ENCODE results near the gene OR12D1.
"Not testable (repeated sequence)": the region's sequence is repeated elsewhere in the genome, so short reads cannot be mapped to it uniquely, and the experiment has no call there.

The OR12D1 gene

GRCh38 chr6:29426654-29427053 is 11.9 kb downstream of the OR12D1 start:
- Histone ChIP-seq H3K4me2 (ENCODE audit: low read depth, low read length, poor library complexity, severe bottlenecking) (no peak overlapping the region), H3K9me3 (ENCODE audit: insufficient read depth, low read length) (no peaks in the 10 kb centered on the region), H3F3A (ENCODE audit: insufficient read depth) (no peaks in the 10 kb centered on the region), H3K9me2 (replicated peaks; ENCODE audit: insufficient read depth, low read length) (no peaks in the 10 kb centered on the region), H3K79me2 (ENCODE audit: insufficient read depth, low read length) (no peaks in the 10 kb centered on the region), H3K36me3 (ENCODE audit: low read length) (no peaks in the 10 kb centered on the region), H4K20me1 (ENCODE audit: low read depth, low read length) (no peaks in the 10 kb centered on the region; the same call in 1 of the 2 replicates), H3K9ac (ENCODE audit: low read length) (no peak overlapping the region), H3K27me3 (ENCODE audit: low read length) (0 out of 2 replicates have a peak, but pooled peaks cover 3% of the 10 kb centered on the region), H3K27ac (ENCODE audit: low read depth, low read length) (no peak overlapping the region), H2AFZ (ENCODE audit: low read depth, low read length, severe bottlenecking) (no peak overlapping the region), H3K4me3 (ENCODE audit: insufficient read depth, low read length, poor library complexity, severe bottlenecking) (no peak overlapping the region)
- TF ChIP-seq CTCF (IDR thresholded peaks at IDR 0.05; ENCODE audit: insufficient read depth, low read length, poor library complexity, severe bottlenecking), result no peak
- TF ChIP-seq EZH2phosphoT487 (conservative IDR thresholded peaks at IDR 0.05; ENCODE audit: low read length), result no peak

GRCh38 chr6:29436730-29437129 is 22.0 kb downstream of the OR12D1 start:
- not testable (repeated sequence) for H4K20me1 ChIP-seq (ENCODE audit: low read depth, low read length); H3K9me2 ChIP-seq (replicated peaks; ENCODE audit: insufficient read depth, low read length); H3K9ac ChIP-seq (ENCODE audit: low read length); H3K27ac ChIP-seq (ENCODE audit: low read depth, low read length); H3K36me3 ChIP-seq (ENCODE audit: low read length); H3K4me2 ChIP-seq (ENCODE audit: low read depth, low read length, poor library complexity, severe bottlenecking); H3K4me3 ChIP-seq (ENCODE audit: insufficient read depth, low read length, poor library complexity, severe bottlenecking); H3K27me3 ChIP-seq (ENCODE audit: low read length); H3F3A ChIP-seq (ENCODE audit: insufficient read depth); H2AFZ ChIP-seq (ENCODE audit: low read depth, low read length, severe bottlenecking); H3K79me2 ChIP-seq (ENCODE audit: insufficient read depth, low read length); H3K9me3 ChIP-seq (ENCODE audit: insufficient read depth, low read length)

GRCh38 chr6:29439006-29439405 is 24.3 kb downstream of the OR12D1 start, which contains the start of gene OR10C1:
Gene OR10C1 (plus strand): TSS chr6:29439306. CDS start chr6:29440016, 710 bp downstream.
- no peaks in the 10 kb centered on the region for H3K9me2 ChIP-seq (replicated peaks; ENCODE audit: insufficient read depth, low read length)
- no peak within 1 kb of the TSS for H2AFZ ChIP-seq (ENCODE audit: low read depth, low read length, severe bottlenecking)
- H3K4me2 ChIP-seq (ENCODE audit: low read depth, low read length, poor library complexity, severe bottlenecking), result no peak within 1 kb of the TSS
- TF ChIP-seq EZH2phosphoT487 (conservative IDR thresholded peaks at IDR 0.05; ENCODE audit: low read length) (no peak), CTCF (IDR thresholded peaks at IDR 0.05; ENCODE audit: insufficient read depth, low read length, poor library complexity, severe bottlenecking) (no peak)
- no peaks in the 10 kb centered on the region for H3K36me3 ChIP-seq (ENCODE audit: low read length)
- H3K4me3 ChIP-seq (ENCODE audit: insufficient read depth, low read length, poor library complexity, severe bottlenecking), result no peak within 1 kb of the TSS
- H3F3A ChIP-seq (ENCODE audit: insufficient read depth), result no peaks in the 10 kb centered on the region
- no peaks in the 10 kb centered on the region for H3K79me2 ChIP-seq (ENCODE audit: insufficient read depth, low read length)
- H3K27me3 ChIP-seq (ENCODE audit: low read length), result no peaks in the 10 kb centered on the region
- H4K20me1 ChIP-seq (ENCODE audit: low read depth, low read length), result no peaks in the 10 kb centered on the region
- H3K27ac ChIP-seq (ENCODE audit: low read depth, low read length), result no peak within 1 kb of the TSS
- H3K9ac ChIP-seq (ENCODE audit: low read length), result no peak within 1 kb of the TSS
- H3K9me3 ChIP-seq (ENCODE audit: insufficient read depth, low read length), result no peaks in the 10 kb centered on the region

DNA sequence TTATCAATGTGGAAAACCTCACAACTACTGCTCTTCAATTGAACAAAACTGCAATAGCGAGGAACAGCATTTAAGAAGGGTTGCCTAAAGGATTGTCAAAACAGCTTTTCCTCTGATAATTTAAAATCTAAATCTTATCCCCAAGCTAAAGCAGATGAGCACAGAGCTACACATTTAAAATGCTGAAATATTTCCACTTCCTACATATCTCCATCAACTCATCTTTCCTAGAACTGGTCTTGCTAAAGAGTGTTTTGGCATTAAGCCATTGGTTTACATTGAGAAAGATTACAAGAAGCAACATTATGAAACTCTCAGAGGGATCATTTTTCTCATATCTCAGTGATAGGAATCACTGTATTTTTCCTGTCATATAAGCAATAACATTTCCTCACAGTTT is 28.0 kb downstream of the OR12D1 start:
- H3K79me2 ChIP-seq (ENCODE audit: insufficient read depth, low read length), result no peaks in the 10 kb centered on the region
- H3K27me3 ChIP-seq (ENCODE audit: low read length), result no peaks in the 10 kb centered on the region
- H3K27ac ChIP-seq (ENCODE audit: low read depth, low read length), result no peak overlapping the region
- H3F3A ChIP-seq (ENCODE audit: insufficient read depth), result no peaks in the 10 kb centered on the region
- no peak overlapping the region for H3K4me2 ChIP-seq (ENCODE audit: low read depth, low read length, poor library complexity, severe bottlenecking)
- H3K9me3 ChIP-seq (ENCODE audit: insufficient read depth, low read length), result no peaks in the 10 kb centered on the region
- no peaks in the 10 kb centered on the region for H3K9me2 ChIP-seq (replicated peaks; ENCODE audit: insufficient read depth, low read length)
- H2AFZ ChIP-seq (ENCODE audit: low read depth, low read length, severe bottlenecking), result no peak overlapping the region
- H3K4me3 ChIP-seq (ENCODE audit: insufficient read depth, low read length, poor library complexity, severe bottlenecking), result no peak overlapping the region
- no peak overlapping the region for H3K9ac ChIP-seq (ENCODE audit: low read length)
- no peaks in the 10 kb centered on the region for H3K36me3 ChIP-seq (ENCODE audit: low read length)
- TF ChIP-seq CTCF (IDR thresholded peaks at IDR 0.05; ENCODE audit: insufficient read depth, low read length, poor library complexity, severe bottlenecking), result no peak
- TF ChIP-seq EZH2phosphoT487 (conservative IDR thresholded peaks at IDR 0.05; ENCODE audit: low read length), result no peak
- H4K20me1 ChIP-seq (ENCODE audit: low read depth, low read length), result no peaks in the 10 kb centered on the region

DNA sequence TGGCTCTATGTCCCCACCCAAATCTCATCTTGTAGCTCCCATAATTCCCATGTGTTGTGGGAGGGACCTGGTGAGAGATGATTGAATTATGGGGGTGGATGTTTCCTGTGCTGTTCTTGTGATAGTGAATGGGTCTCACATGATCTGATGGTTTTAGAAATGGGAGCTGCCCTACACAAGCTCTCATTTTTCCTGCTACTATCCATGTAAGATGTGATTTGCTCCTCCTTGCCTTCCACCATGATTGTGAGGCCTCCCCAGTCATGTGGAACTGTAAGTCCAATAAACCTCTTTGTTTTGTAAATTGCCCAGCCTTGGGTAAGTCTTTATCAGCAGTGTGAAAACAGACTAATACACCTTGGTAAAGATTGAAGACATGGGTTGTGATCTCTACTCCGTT is 29.3 kb downstream of the OR12D1 start:
- not testable (repeated sequence) for H3K36me3 ChIP-seq (ENCODE audit: low read length); H3K27ac ChIP-seq (ENCODE audit: low read depth, low read length); H3K4me3 ChIP-seq (ENCODE audit: insufficient read depth, low read length, poor library complexity, severe bottlenecking); H3K27me3 ChIP-seq (ENCODE audit: low read length); H4K20me1 ChIP-seq (ENCODE audit: low read depth, low read length); H3K9me3 ChIP-seq (ENCODE audit: insufficient read depth, low read length); H3F3A ChIP-seq (ENCODE audit: insufficient read depth); H2AFZ ChIP-seq (ENCODE audit: low read depth, low read length, severe bottlenecking); H3K4me2 ChIP-seq (ENCODE audit: low read depth, low read length, poor library complexity, severe bottlenecking); H3K9me2 ChIP-seq (replicated peaks; ENCODE audit: insufficient read depth, low read length); H3K9ac ChIP-seq (ENCODE audit: low read length); H3K79me2 ChIP-seq (ENCODE audit: insufficient read depth, low read length)

Data from SU-DHL-6 (cell line).